Smooth muscle cell of the brain vasculature (primary cell): ENCODE results near the gene STXBP4.

ENCODE experiments used
- DNase-seq: peaks from one replicate; pipeline ENCODE4 v3.0.0-alpha.2; 2012; ENCODE audit warnings: low read depth, low spot score

Gene STXBP4

GRCh38 chr17:54968262-54968987 is at the start of gene STXBP4, which contains the start of gene COX11:
Gene STXBP4, plus strand, starts transcription at chr17:54968765. Its CDS starts 17,455 bp downstream, at chr17:54986220.
Gene COX11, minus strand, starts transcription at chr17:54968654. Its CDS starts 8 bp downstream, at chr17:54968646.
- peak; percentile 94 for DNase-seq

GRCh38 chr17:54919425-54919824 is 49.1 kb upstream of the STXBP4 start:
- DNase-seq = no peak

- DNase-seq = no peak
Measured at GRCh38 chr17:54920819-54921218, 47.7 kb upstream of the STXBP4 start.

- no peak for DNase-seq
Measured at GRCh38 chr17:54924405-54924804, 44.2 kb upstream of the STXBP4 start.

- DNase-seq = no peak
Measured at GRCh38 chr17:54927525-54927924, 41.0 kb upstream of the STXBP4 start.

- DNase-seq = peak; percentile 40
Measured at GRCh38 chr17:54932711-54933110, 35.9 kb upstream of the STXBP4 start.

GRCh38 chr17:54933921-54934320 is 34.6 kb upstream of the STXBP4 start:
- no peak for DNase-seq

GRCh38 chr17:54935471-54935870 is 33.1 kb upstream of the STXBP4 start:
- no peak for DNase-seq

- no peak for DNase-seq
Measured at GRCh38 chr17:54937018-54937417, 31.5 kb upstream of the STXBP4 start.

GRCh38 chr17:54937426-54937825 is 31.1 kb upstream of the STXBP4 start:
- no peak for DNase-seq

- DNase-seq = no peak
Measured at GRCh38 chr17:54941285-54941684, 27.3 kb upstream of the STXBP4 start.

- DNase-seq = no peak
Measured at GRCh38 chr17:54944796-54945195, 23.8 kb upstream of the STXBP4 start.

GRCh38 chr17:54945231-54945630 is 23.3 kb upstream of the STXBP4 start:
- no peak for DNase-seq

- no peak for DNase-seq
Measured at GRCh38 chr17:54945671-54946070, 22.9 kb upstream of the STXBP4 start.

- no peak for DNase-seq
Measured at GRCh38 chr17:54947396-54947795, 21.2 kb upstream of the STXBP4 start.

- peak; percentile 69 for DNase-seq
Measured at GRCh38 chr17:54948380-54948779, 20.2 kb upstream of the STXBP4 start.

GRCh38 chr17:54950116-54950515 is 18.4 kb upstream of the STXBP4 start:
- no peak for DNase-seq

GRCh38 chr17:54951286-54951685 is 17.3 kb upstream of the STXBP4 start:
- no peak for DNase-seq

GRCh38 chr17:54956791-54957190 is 11.8 kb upstream of the STXBP4 start:
- no peak for DNase-seq

GRCh38 chr17:54967621-54968261 is 824 bp upstream of the STXBP4 start:
- no peak for DNase-seq

- DNase-seq = no peak
Measured at GRCh38 chr17:54968988-54969332, 395 bp downstream of the STXBP4 start.

- DNase-seq = no peak
Measured at GRCh38 chr17:54969658-54970572, 1.4 kb downstream of the STXBP4 start.
